ENCODE measurements around the gene PLEKHM3. TPM values are rescaled to one million over a fixed set of nuclear protein-coding genes. Genes with fewer than 3 reads are reported as not detected.
"Not testable (repeated sequence)": the region's sequence is repeated elsewhere in the genome, so short reads cannot be mapped to it uniquely, and the experiment has no call there.

The PLEKHM3 gene
- total RNA-seq, 1 donor from 2014 or later = 13.3 TPM

GRCh38 chr2:207956771-207957170 is 68.6 kb downstream of the PLEKHM3 start:
- ATAC-seq = no peak
- DNase-seq = no peak
- intact Hi-C loops (cut with micrococcal nuclease) = no loop called here

GRCh38 chr2:207955456-207955855 is 69.9 kb downstream of the PLEKHM3 start:
- ATAC-seq (no peak), DNase-seq (no peak)
- intact Hi-C loops (cut with micrococcal nuclease) = no loop called here

- ATAC-seq = no peak
- intact Hi-C loops (cut with micrococcal nuclease) = no loop called here
- DNase-seq = no peak
These were observed 72.0 kb downstream of the PLEKHM3 start for GRCh38 chr2:207953354-207953753.

- DNase-seq (no peak), ATAC-seq (no peak)
- intact Hi-C loops (cut with micrococcal nuclease) = no loop called here
These were observed 72.6 kb downstream of the PLEKHM3 start for GRCh38 chr2:207952564-207953345.

GRCh38 chr2:207951734-207952470 is 73.4 kb downstream of the PLEKHM3 start:
- DNase-seq (no peak), ATAC-seq (no peak)
- intact Hi-C loops (cut with micrococcal nuclease) = no loop called here

- ATAC-seq (no peak), DNase-seq (no peak)
- intact Hi-C loops (cut with micrococcal nuclease) = no loop called here
These were observed 74.6 kb downstream of the PLEKHM3 start for GRCh38 chr2:207950761-207951114.

GRCh38 chr2:207950063-207950760 is 75.1 kb downstream of the PLEKHM3 start:
- ATAC-seq = peak; percentile 32
- intact Hi-C loops (cut with micrococcal nuclease) = no loop called here
- DNase-seq = no peak

GRCh38 chr2:207949245-207949644 is 76.1 kb downstream of the PLEKHM3 start:
- ATAC-seq; intact Hi-C loops (cut with micrococcal nuclease); DNase-seq: not testable (repeated sequence)

GRCh38 chr2:207944979-207945600 is 80.2 kb downstream of the PLEKHM3 start:
- no peak for DNase-seq
- intact Hi-C loops (cut with micrococcal nuclease) = no loop called here

GRCh38 chr2:207944334-207944733 is 81.0 kb downstream of the PLEKHM3 start:
- intact Hi-C loops (cut with micrococcal nuclease) = no loop called here
- ATAC-seq (no peak), DNase-seq (no peak)

More at GRCh38 chr2:207944979-207945600, 80.2 kb downstream of the PLEKHM3 start:
- ATAC-seq = no peak

GRCh38 chr2:207939342-207940108 is 85.8 kb downstream of the PLEKHM3 start:
- DNase-seq = no peak
- peak; percentile 37 for ATAC-seq
- intact Hi-C loops (cut with micrococcal nuclease) = no loop called here

- no peak for DNase-seq
- intact Hi-C loops (cut with micrococcal nuclease) = no loop called here
- ATAC-seq = peak; percentile 82
These were observed 86.4 kb downstream of the PLEKHM3 start for GRCh38 chr2:207938886-207939285.

GRCh38 chr2:207938415-207938814 is 86.9 kb downstream of the PLEKHM3 start:
- ATAC-seq = no peak

GRCh38 chr2:207937823-207938222 is 87.5 kb downstream of the PLEKHM3 start:
- intact Hi-C loops (cut with micrococcal nuclease) = no loop called here
- ATAC-seq = no peak
- DNase-seq = no peak

More at GRCh38 chr2:207938415-207938814, 86.9 kb downstream of the PLEKHM3 start:
- DNase-seq = no peak
- intact Hi-C loops (cut with micrococcal nuclease) = no loop called here

- ATAC-seq (no peak), DNase-seq (no peak)
- intact Hi-C loops (cut with micrococcal nuclease) = no loop called here
These were observed 88.1 kb downstream of the PLEKHM3 start for GRCh38 chr2:207937253-207937652.

- no peak for DNase-seq
- intact Hi-C loops (cut with micrococcal nuclease) = no loop called here
- ATAC-seq = no peak
These were observed 88.9 kb downstream of the PLEKHM3 start for GRCh38 chr2:207936380-207936779.

GRCh38 chr2:207935991-207936370 is 89.3 kb downstream of the PLEKHM3 start:
- DNase-seq (no peak), ATAC-seq (no peak)
- intact Hi-C loops (cut with micrococcal nuclease) = no loop called here

GRCh38 chr2:207935121-207935990 is 90.0 kb downstream of the PLEKHM3 start:
- no peak for DNase-seq
- no peak for ATAC-seq

More at GRCh38 chr2:207935121-207935990, 90.0 kb downstream of the PLEKHM3 start:
- intact Hi-C loops (cut with micrococcal nuclease) = no loop called here

Data from left ventricle myocardium superior (tissue), 1 donor.